ENCODE results near the gene DUOXA1. TPM values are rescaled to one million over a fixed set of nuclear protein-coding genes. Genes with fewer than 3 reads are reported as not detected.
"Not testable (repeated sequence)": the region's sequence is repeated elsewhere in the genome, so short reads cannot be mapped to it uniquely, and the experiment has no call there.

Gene DUOXA1
- total RNA-seq, 6 experiments from 2014 or later = 0.09 to 0.31 (median 0.16) TPM; not detected in 3

DNA sequence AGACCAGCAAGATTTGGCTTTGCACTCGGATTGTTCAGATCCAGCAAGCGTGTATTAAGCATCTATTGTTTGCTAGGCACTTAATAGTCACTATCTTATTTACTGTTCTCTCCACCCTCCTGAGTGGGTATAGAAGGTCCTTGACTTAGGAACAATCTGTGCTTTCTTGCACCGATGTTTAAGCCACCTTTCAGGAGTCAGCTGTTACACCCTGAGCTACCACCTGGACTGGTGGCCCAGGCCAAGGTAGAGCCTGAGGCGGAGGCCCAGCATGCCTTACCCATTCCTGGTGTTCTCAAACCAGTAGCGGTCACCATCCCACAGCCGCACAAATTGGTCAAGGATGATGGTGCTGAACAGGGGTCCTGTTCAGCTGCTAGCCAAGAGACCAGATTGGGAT is 10.1 kb upstream of the DUOXA1 start:
- H3K27me3 Mint-ChIP-seq (ENCODE audit: insufficient read depth) = peaks cover 10% of the 10 kb centered on the region
- no peaks in the 10 kb centered on the region for H3K9me3 Mint-ChIP-seq
- TF ChIP-seq, protein P1, sequence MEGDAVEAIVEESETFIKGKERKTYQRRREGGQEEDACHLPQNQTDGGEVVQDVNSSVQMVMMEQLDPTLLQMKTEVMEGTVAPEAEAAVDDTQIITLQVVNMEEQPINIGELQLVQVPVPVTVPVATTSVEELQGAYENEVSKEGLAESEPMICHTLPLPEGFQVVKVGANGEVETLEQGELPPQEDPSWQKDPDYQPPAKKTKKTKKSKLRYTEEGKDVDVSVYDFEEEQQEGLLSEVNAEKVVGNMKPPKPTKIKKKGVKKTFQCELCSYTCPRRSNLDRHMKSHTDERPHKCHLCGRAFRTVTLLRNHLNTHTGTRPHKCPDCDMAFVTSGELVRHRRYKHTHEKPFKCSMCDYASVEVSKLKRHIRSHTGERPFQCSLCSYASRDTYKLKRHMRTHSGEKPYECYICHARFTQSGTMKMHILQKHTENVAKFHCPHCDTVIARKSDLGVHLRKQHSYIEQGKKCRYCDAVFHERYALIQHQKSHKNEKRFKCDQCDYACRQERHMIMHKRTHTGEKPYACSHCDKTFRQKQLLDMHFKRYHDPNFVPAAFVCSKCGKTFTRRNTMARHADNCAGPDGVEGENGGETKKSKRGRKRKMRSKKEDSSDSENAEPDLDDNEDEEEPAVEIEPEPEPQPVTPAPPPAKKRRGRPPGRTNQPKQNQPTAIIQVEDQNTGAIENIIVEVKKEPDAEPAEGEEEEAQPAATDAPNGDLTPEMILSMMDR (IDR thresholded peaks at IDR 0.05) = no peak
- no peak overlapping the region for H3K27ac Mint-ChIP-seq
- no peaks in the 10 kb centered on the region for H3K36me3 Mint-ChIP-seq (ENCODE audit: low read depth)
- H3K4me3 Mint-ChIP-seq = no peak overlapping the region
- H3K4me1 Mint-ChIP-seq (ENCODE audit: low read depth) = no peaks in the 10 kb centered on the region
- DNase-seq = no peak

DNA sequence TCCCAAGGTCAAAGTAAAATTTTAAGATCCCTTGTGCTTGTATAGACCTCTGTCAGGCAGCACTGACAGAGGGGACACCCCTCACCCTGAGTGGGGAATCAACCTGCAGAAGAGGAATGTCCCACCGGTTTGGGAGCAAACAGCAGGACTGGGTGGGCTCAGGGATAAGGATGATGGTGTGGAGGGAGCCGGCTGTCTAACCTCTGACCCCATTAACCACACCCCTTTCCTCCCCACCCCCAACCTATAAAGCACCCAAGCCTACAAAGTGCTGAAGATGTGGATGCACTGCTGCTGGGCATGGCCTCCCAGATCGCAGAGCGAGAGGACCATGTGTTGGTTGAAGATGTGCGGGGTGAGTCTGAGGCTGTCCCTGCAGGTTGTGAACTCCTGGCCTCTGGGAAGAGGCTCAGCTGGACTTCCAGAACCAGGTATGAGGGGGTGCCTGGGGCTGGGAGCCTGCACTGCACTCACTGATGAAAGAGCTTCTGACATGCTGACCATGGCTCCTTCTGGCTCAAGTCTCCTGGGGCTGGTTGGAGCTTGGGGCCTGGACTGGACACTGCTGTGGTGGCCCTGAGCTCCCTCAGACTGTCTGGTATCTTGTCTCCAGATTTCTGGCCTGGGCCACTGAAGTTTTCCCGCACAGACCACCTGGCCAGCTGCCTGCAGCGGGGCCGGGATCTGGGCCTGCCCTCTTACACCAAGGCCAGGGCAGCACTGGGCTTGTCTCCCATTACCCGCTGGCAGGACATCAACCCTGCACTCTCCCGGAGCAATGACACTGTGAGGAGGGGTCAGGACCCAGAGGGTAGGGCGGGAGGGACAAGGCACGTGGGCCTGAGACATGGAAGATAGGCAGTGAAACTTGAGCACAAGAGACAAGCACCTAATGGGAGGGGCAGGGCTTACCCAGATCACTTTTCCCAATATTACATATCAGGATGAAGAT is 9.4 kb upstream of the DUOXA1 start:
- H3K27ac Mint-ChIP-seq = no peak overlapping the region
- peaks cover 7% of the 10 kb centered on the region for H3K27me3 Mint-ChIP-seq (ENCODE audit: insufficient read depth)
- no peaks in the 10 kb centered on the region for H3K36me3 Mint-ChIP-seq (ENCODE audit: low read depth)
- no peak for DNase-seq
- TF ChIP-seq, protein P1 (IDR thresholded peaks at IDR 0.05) = no peak
- no peaks in the 10 kb centered on the region for H3K9me3 Mint-ChIP-seq
- no peak overlapping the region for H3K4me3 Mint-ChIP-seq
- H3K4me1 Mint-ChIP-seq (ENCODE audit: low read depth) = no peaks in the 10 kb centered on the region

DNA sequence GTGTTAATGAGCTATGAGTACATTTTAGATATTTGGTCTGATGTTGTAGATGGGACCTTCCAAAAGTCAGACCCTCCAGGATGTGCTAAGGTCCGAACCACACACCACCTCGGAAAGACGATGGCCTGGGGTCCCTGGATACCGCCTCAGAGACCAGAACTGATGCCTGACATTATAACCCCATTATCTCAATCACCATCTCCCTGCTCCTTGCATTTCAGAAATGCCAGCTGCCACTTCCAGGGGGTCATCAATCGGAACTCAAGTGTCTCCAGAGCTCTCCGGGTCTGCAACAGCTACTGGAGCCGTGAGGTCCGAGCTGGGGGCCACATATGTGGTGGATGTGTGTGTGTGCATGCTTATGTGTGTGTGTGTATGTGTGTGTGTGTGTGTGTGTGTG is 8.0 kb upstream of the DUOXA1 start:
- TF ChIP-seq, protein P1 (IDR thresholded peaks at IDR 0.05) = no peak
- no peaks in the 10 kb centered on the region for H3K36me3 Mint-ChIP-seq (ENCODE audit: low read depth)
- no peak overlapping the region for H3K27ac Mint-ChIP-seq
- DNase-seq = no peak
- no peaks in the 10 kb centered on the region for H3K9me3 Mint-ChIP-seq
- no peaks in the 10 kb centered on the region for H3K4me1 Mint-ChIP-seq (ENCODE audit: low read depth)
- peaks cover 16% of the 10 kb centered on the region for H3K27me3 Mint-ChIP-seq (ENCODE audit: insufficient read depth)
- H3K4me3 Mint-ChIP-seq = no peak overlapping the region

DNA sequence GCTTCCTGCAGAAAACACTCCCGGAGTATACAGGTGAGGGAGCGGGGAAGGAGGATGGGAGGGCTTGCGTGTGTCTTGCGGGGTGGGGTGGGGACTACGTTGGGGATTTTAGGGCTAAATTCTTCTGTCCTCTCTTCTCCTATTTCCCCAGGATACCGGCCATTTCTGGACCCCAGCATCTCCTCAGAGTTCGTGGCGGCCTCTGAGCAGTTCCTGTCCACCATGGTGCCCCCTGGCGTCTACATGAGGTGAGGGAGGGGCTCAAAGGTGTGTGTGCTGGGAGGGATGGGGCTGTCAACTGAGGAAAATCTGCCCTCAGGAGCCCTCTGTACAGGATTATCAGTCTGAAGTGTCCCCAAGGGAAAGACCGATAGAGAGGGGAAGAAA is 6.7 kb upstream of the DUOXA1 start:
- no peaks in the 10 kb centered on the region for H3K9me3 Mint-ChIP-seq
- no peak for DNase-seq
- no peaks in the 10 kb centered on the region for H3K36me3 Mint-ChIP-seq (ENCODE audit: low read depth)
- no peak overlapping the region for H3K4me3 Mint-ChIP-seq
- no peak overlapping the region for H3K27ac Mint-ChIP-seq
- no peaks in the 10 kb centered on the region for H3K4me1 Mint-ChIP-seq (ENCODE audit: low read depth)
- peaks cover 24% of the 10 kb centered on the region for H3K27me3 Mint-ChIP-seq (ENCODE audit: insufficient read depth)
- TF ChIP-seq, protein P1 (IDR thresholded peaks at IDR 0.05) = no peak; the same call in 1 of the 2 replicates

DNA sequence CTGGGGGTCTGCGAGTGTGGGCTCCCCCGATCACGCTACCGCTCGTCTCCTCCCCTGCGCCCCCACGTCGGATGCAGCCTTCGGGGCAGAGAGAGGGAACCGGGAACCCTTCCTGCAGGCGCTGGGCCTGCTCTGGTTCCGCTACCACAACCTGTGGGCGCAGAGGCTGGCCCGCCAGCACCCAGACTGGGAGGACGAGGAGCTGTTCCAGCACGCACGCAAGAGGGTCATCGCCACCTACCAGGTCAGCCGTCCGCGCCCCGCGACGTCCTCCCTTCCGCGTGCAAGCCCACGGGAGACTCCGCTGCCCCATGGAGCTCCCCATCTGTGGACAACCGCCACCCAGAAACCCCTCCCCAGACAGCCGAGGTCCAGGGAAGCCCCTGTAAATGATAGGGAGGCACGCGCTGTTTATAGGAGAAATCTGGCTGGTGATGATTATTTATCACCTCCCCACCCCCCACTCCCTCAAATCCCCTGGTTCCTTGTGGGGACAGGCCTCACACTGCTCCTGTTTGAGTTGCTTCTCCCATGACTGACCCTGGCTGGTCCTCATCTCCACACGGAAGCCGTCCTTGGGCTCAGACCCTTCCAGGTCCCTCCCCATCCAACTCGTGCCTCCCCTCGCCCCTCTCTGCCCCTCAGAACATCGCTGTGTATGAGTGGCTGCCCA is 6.2 kb upstream of the DUOXA1 start:
- not testable (repeated sequence) for H3K4me3 Mint-ChIP-seq; H3K9me3 Mint-ChIP-seq; H3K27ac Mint-ChIP-seq; H3K4me1 Mint-ChIP-seq (ENCODE audit: low read depth); DNase-seq; H3K36me3 Mint-ChIP-seq (ENCODE audit: low read depth)
- H3K27me3 Mint-ChIP-seq (ENCODE audit: insufficient read depth) = peaks cover 29% of the 10 kb centered on the region
